SK-N-SH (cell line): ENCODE measurements around the gene ATG3.

ENCODE experiments used
- FOXM1 ChIP-seq: IDR thresholded peaks from 2 replicates; pipeline ENCODE4 v1.4.0; 2012; ENCODE audit warnings: low read depth, mild to moderate bottlenecking
- GABPA ChIP-seq: IDR thresholded peaks from 2 replicates; pipeline ENCODE4 v1.4.0; 2012; ENCODE audit warnings: low read depth, mild to moderate bottlenecking
- GATA2 ChIP-seq: sonication (generic); formaldehyde crosslinking; IDR thresholded peaks from 2 replicates; pipeline ENCODE4 v1.5.0; 2020; ENCODE audit warnings: mild to moderate bottlenecking, missing genetic modification reagents
- MEF2A ChIP-seq: IDR thresholded peaks from 2 replicates; pipeline ENCODE4 v1.4.0; 2012; ENCODE audit warnings: low read depth, borderline replicate concordance
- NFIC ChIP-seq: IDR thresholded peaks from 2 replicates; pipeline ENCODE4 v1.4.0; 2012; ENCODE audit warnings: borderline replicate concordance
- POLR2AphosphoS5 ChIP-seq: IDR thresholded peaks from 2 replicates; pipeline ENCODE4 v1.6.1; 2012; ENCODE audit warnings: low read depth, low read length
- RAD21 ChIP-seq: IDR thresholded peaks from 2 replicates; pipeline ENCODE4 v1.6.1; 2012; ENCODE audit warnings: mild to moderate bottlenecking, low read length
- RCOR1 ChIP-seq: fragments of 150-350 bp; IDR thresholded peaks from 2 replicates; pipeline ENCODE4 v1.6.1; 2017; ENCODE audit warnings: antibody characterized with exemption, low read length
- RFX5 ChIP-seq: IDR thresholded peaks from 2 replicates; pipeline ENCODE4 v1.6.1; 2012; ENCODE audit warnings: mild to moderate bottlenecking, improper control_type of control experiment, low read length
- TCF12 ChIP-seq: IDR thresholded peaks from 2 replicates; pipeline ENCODE4 v1.4.0; 2012
- TF ChIP-seq, protein P1 (sequence below): fragments of 200-600 bp; sonication (generic); IDR thresholded peaks from 2 replicates; pipeline ENCODE4 v1.6.1; 2017; ENCODE audit warnings: antibody characterized with exemption, mild to moderate bottlenecking, moderate library complexity
- TF ChIP-seq, protein P2 (sequence below): fragments of 150-350 bp; IDR thresholded peaks from 2 replicates; pipeline ENCODE4 v1.6.1; 2017; ENCODE audit warnings: antibody characterized with exemption, low read length, low read depth, borderline replicate concordance
- TF ChIP-seq, protein P3 (sequence below): IDR thresholded peaks from 2 replicates; pipeline ENCODE4 v1.4.0; 2012; ENCODE audit warnings: low read depth

- TF ChIP-seq, protein P1, sequence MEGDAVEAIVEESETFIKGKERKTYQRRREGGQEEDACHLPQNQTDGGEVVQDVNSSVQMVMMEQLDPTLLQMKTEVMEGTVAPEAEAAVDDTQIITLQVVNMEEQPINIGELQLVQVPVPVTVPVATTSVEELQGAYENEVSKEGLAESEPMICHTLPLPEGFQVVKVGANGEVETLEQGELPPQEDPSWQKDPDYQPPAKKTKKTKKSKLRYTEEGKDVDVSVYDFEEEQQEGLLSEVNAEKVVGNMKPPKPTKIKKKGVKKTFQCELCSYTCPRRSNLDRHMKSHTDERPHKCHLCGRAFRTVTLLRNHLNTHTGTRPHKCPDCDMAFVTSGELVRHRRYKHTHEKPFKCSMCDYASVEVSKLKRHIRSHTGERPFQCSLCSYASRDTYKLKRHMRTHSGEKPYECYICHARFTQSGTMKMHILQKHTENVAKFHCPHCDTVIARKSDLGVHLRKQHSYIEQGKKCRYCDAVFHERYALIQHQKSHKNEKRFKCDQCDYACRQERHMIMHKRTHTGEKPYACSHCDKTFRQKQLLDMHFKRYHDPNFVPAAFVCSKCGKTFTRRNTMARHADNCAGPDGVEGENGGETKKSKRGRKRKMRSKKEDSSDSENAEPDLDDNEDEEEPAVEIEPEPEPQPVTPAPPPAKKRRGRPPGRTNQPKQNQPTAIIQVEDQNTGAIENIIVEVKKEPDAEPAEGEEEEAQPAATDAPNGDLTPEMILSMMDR: no peak
- TF ChIP-seq RCOR1 (no peak), GATA2 (CRISPR knock-in tag) (no peak), RAD21 (no peak), POLR2AphosphoS5 (no peak), GABPA (no peak), RFX5 (no peak), TCF12 (no peak), MEF2A (no peak), NFIC (no peak), FOXM1 (no peak)
- TF ChIP-seq, protein P2, sequence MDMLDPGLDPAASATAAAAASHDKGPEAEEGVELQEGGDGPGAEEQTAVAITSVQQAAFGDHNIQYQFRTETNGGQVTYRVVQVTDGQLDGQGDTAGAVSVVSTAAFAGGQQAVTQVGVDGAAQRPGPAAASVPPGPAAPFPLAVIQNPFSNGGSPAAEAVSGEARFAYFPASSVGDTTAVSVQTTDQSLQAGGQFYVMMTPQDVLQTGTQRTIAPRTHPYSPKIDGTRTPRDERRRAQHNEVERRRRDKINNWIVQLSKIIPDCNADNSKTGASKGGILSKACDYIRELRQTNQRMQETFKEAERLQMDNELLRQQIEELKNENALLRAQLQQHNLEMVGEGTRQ: no peak
- TF ChIP-seq, protein P3, sequence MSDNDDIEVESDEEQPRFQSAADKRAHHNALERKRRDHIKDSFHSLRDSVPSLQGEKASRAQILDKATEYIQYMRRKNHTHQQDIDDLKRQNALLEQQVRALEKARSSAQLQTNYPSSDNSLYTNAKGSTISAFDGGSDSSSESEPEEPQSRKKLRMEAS: no peak
These were observed 79.1 kb downstream of the ATG3 start for GRCh38 chr3:112482675-112483074.
